Endothelial cell of umbilical vein (primary cell): ENCODE measurements around the gene ZNF354C. TPM values are rescaled to one million over a fixed set of nuclear protein-coding genes. Genes with fewer than 3 reads are reported as not detected.

Source experiments
- BruUV-seq: library from RNA; stranded (reverse); fragments of 400-500 nt; replicated peaks from 2 replicates; lab custom pipeline; 2021; lab: Mats Ljungman, UMichigan
- CTCF ChIA-PET: fragments of 300-600, 350-600 bp; sonication (Branson Sonifier 250); formaldehyde crosslinking; loops from one replicate; lab custom pipeline; 2021; ENCODE audit warnings: antibody characterized with exemption, inconsistent platforms; lab: Charles Lee
- POLR2A ChIA-PET: fragments of 300-600, 350-600 bp; sonication (Branson Sonifier 250); formaldehyde crosslinking; loops from one replicate; lab custom pipeline; 2021; ENCODE audit warnings: antibody characterized with exemption, inconsistent platforms; lab: Charles Lee
- DNase-seq: peaks from one replicate; pipeline ENCODE4 v3.0.0-alpha.2; 2011; ENCODE audit warnings: low read depth, low spot score
- FAIRE-seq: peaks from 2 replicates; lab custom pipeline; 2011; peaks lifted over from hg19 to GRCh38; lab: Jason Lieb, UNC
- H2AFZ ChIP-seq: 2 replicates; pipeline ENCODE4 v1.6.0; 2012; ENCODE audit warnings: low read depth, low read length, control low read depth, inconsistent platforms
- H3K27ac ChIP-seq: 2 replicates; pipeline ENCODE4 v1.5.1; 2011; ENCODE audit warnings: low read depth, mild to moderate bottlenecking, control low read depth, low read length, moderate library complexity; ENCODE audit not compliant: insufficient read depth
- H3K27me3 ChIP-seq, 2 experiments: 2 replicates each; pipeline versions ENCODE4 v1.6.0 to v1.6.1; 2011; ENCODE audit warnings: low read length in 2 of 2, mixed read lengths in 1 of 2; ENCODE audit not compliant: control insufficient read depth in 2 of 2, insufficient read depth in 2 of 2
- H3K36me3 ChIP-seq, 2 experiments: 2 replicates in 1 of 2; 3 replicates in 1 of 2; pipeline ENCODE4 v1.5.1; 2011; ENCODE audit warnings: low read length in 2 of 2, mild to moderate bottlenecking in 1 of 2, moderate library complexity in 1 of 2; ENCODE audit not compliant: control insufficient read depth in 2 of 2, insufficient read depth in 2 of 2; ENCODE audit errors: extremely low read depth in 1 of 2
- H3K4me1 ChIP-seq: 3 replicates; pipeline ENCODE4 v1.5.1; 2011; ENCODE audit warnings: mild to moderate bottlenecking, low read length; ENCODE audit not compliant: control insufficient read depth, insufficient read depth; ENCODE audit errors: extremely low read depth
- H3K4me2 ChIP-seq: 2 replicates; pipeline ENCODE4 v1.6.1; 2011; ENCODE audit warnings: low read length, control low read depth, mixed read lengths; ENCODE audit not compliant: insufficient read depth
- H3K4me3 ChIP-seq, 3 experiments: fragments of 200-600 bp in 1 of 3; sonication (generic), shearing (Covaris generic) in 1 of 3; replicated peaks in 1 of 3; 2 replicates each; pipeline ENCODE4 v1.5.1; 2011 to 2016; ENCODE audit warnings: control low read depth in 3 of 3, low read length in 3 of 3, mild to moderate bottlenecking in 2 of 3, inconsistent platforms in 1 of 3, low read depth in 1 of 3, moderate library complexity in 1 of 3; ENCODE audit not compliant: insufficient read depth in 1 of 3
- H3K79me2 ChIP-seq: 2 replicates; pipeline ENCODE4 v1.6.0; 2012; ENCODE audit warnings: low read length, inconsistent platforms; ENCODE audit not compliant: control insufficient read depth, insufficient read depth
- H3K9ac ChIP-seq: replicated peaks from 2 replicates; pipeline ENCODE3; 2011; ENCODE audit warnings: low read length, control low read depth; ENCODE audit not compliant: insufficient read depth; ENCODE audit errors: extremely low read depth
- H3K9me1 ChIP-seq: replicated peaks from 3 replicates; pipeline ENCODE4 v1.6.0; 2011; ENCODE audit warnings: mild to moderate bottlenecking, low read length; ENCODE audit not compliant: control insufficient read depth, insufficient read depth; ENCODE audit errors: extremely low read depth
- H3K9me3 ChIP-seq: replicated peaks from 2 replicates; pipeline ENCODE4 v1.5.1; 2012; ENCODE audit warnings: low read length, inconsistent platforms; ENCODE audit not compliant: control insufficient read depth, insufficient read depth
- H4K20me1 ChIP-seq: replicated peaks from 2 replicates; pipeline ENCODE3; 2011; ENCODE audit warnings: mild to moderate bottlenecking, low read length; ENCODE audit not compliant: control insufficient read depth, insufficient read depth; ENCODE audit errors: extremely low read depth
- CTCF ChIP-seq, 2 donors: IDR thresholded peaks; 1 replicate in 1 of 2; 2 replicates in 1 of 2; pipeline ENCODE4 v1.5.1; 2011; ENCODE audit warnings: low read length in 2 of 2, mild to moderate bottlenecking in 2 of 2, moderate library complexity in 2 of 2, control low read depth in 1 of 2, inconsistent platforms in 1 of 2, low read depth in 1 of 2; ENCODE audit not compliant: insufficient read depth in 1 of 2; ENCODE audit errors: extremely low read depth in 1 of 2
- EZH2 ChIP-seq: IDR thresholded peaks from 2 replicates; pipeline ENCODE4 v1.6.1; 2012; ENCODE audit warnings: borderline replicate concordance, low read depth, mild to moderate bottlenecking, moderate library complexity, low read length, inconsistent platforms; ENCODE audit not compliant: severe bottlenecking
- FOS ChIP-seq: IDR thresholded peaks from 2 replicates; pipeline ENCODE4 v1.6.1; 2011; ENCODE audit warnings: mild to moderate bottlenecking, low read length, moderate library complexity, borderline replicate concordance; ENCODE audit not compliant: insufficient read depth
- GATA2 ChIP-seq: IDR thresholded peaks from 2 replicates; pipeline ENCODE4 v1.7.0; 2011; ENCODE audit warnings: low read depth, mild to moderate bottlenecking, moderate library complexity, mixed read lengths, low read length; ENCODE audit not compliant: insufficient read length, insufficient read depth
- JUN ChIP-seq: IDR thresholded peaks from 2 replicates; pipeline ENCODE4 v1.6.1; 2011; ENCODE audit warnings: borderline replicate concordance, low read depth; ENCODE audit not compliant: insufficient read length, insufficient read depth
- MAX ChIP-seq: IDR thresholded peaks from 2 replicates; pipeline ENCODE4 v1.6.1; 2011; ENCODE audit not compliant: insufficient read depth, insufficient read length
- MYC ChIP-seq: IDR thresholded peaks from one replicate; pipeline ENCODE4 v1.6.1; 2011; ENCODE audit warnings: mild to moderate bottlenecking, low read depth, low read length
- POLR2A ChIP-seq: IDR thresholded peaks from 2 replicates; pipeline ENCODE4 v1.6.1; 2012; ENCODE audit warnings: low read depth, mild to moderate bottlenecking, control low read depth, low read length
- POLR2AphosphoS5 ChIP-seq: IDR thresholded peaks from 2 replicates; pipeline ENCODE4 v1.6.1; 2012; ENCODE audit warnings: low read depth, mild to moderate bottlenecking, control low read depth, low read length, moderate library complexity; ENCODE audit not compliant: insufficient read depth
- dilution Hi-C: fragments of 300-500 bp; cut with MboI; formaldehyde crosslinking; loops from one replicate; pipeline ENCODE4 v1.15.0; 2019; ENCODE audit warnings: low sequenced_read_pairs; ENCODE audit not compliant: extremely low pct_ligation_motif_present
- intact Hi-C: fragments of 100-400 bp; cut with micrococcal nuclease; formaldehyde crosslinking; loops from one replicate; pipeline ENCODE4 v1.10.0; 2022
- polyA plus RNA-seq, 4 experiments: library from polyadenylated mRNA; depleted of rRNA in 3 of 4; stranded (reverse) in 3 of 4; unstranded in 1 of 4; fragments of >200 nt; gene quantifications; 2 replicates each; pipeline versions ENCODE4 v1.2.1 to v1.2.3, GENCODE V29; 2011 to 2012; ENCODE audit warnings: missing spikeins in 1 of 4
- total RNA-seq: library from RNA; stranded (reverse); gene quantifications from 2 replicates; pipeline ENCODE4 v1.2.3, GENCODE V29; 2021

ZNF354C gene
- total and polyA plus RNA-seq, 2 donors (not counting 3 experiments of a cell fraction or from before 2014, with no cell fraction given), result 1.5 to 4.7 TPM

GRCh38 chr5:179114756-179115155 lies 54.6 kb downstream of the ZNF354C start:
- Histone ChIP-seq H3K4me3 (no peak overlapping the region), H3K4me2 (no peak overlapping the region), H3K79me2 (no peaks in the 10 kb centered on the region), H3K36me3 (no peaks in the 10 kb centered on the region), H3K9me1 (no peaks in the 10 kb centered on the region), H3K4me1 (no peaks in the 10 kb centered on the region), H3K9ac (no peak overlapping the region), H3K27me3 (no peaks in the 10 kb centered on the region), H2AFZ (no peak overlapping the region), H3K27ac (no peak overlapping the region), H3K9me3 (peaks cover 6% of the 10 kb centered on the region), H4K20me1 (no peaks in the 10 kb centered on the region)
- DNase-seq (no peak), FAIRE-seq (no peak)
- CTCF ChIA-PET, result no interaction called here
- intact Hi-C loops, result no loop called here
- no peak for TF ChIP-seq CTCF (IDR thresholded peaks at IDR 0.05; ENCODE audit: extremely low read depth in 1 of 2, insufficient read depth in 1 of 2, low read depth in 1 of 2, low read length in 2 of 2)
- TF ChIP-seq MYC, result no peak
- TF ChIP-seq FOS, result no peak
- no TSS peak for BruUV-seq
- dilution Hi-C loops, result no loop called here
- POLR2A ChIA-PET, result no interaction called here

- Histone ChIP-seq H3K4me1 (no peaks in the 10 kb centered on the region), H3K9me3 (peaks cover 6% of the 10 kb centered on the region), H3K36me3 (no peaks in the 10 kb centered on the region), H3K4me3 (no peak overlapping the region), H3K79me2 (no peaks in the 10 kb centered on the region), H4K20me1 (no peaks in the 10 kb centered on the region), H2AFZ (no peak overlapping the region), H3K9ac (no peak overlapping the region), H3K4me2 (no peak overlapping the region), H3K27me3 (no peaks in the 10 kb centered on the region), H3K27ac (no peak overlapping the region), H3K9me1 (no peaks in the 10 kb centered on the region)
- dilution Hi-C loops, result no loop called here
- TF ChIP-seq GATA2, result no peak
- TF ChIP-seq EZH2, result no peak
- TF ChIP-seq POLR2AphosphoS5, result no peak
- TF ChIP-seq MYC, result no peak
- no peak for TF ChIP-seq FOS
- no peak for TF ChIP-seq JUN
- TF ChIP-seq CTCF (IDR thresholded peaks at IDR 0.05; ENCODE audit: extremely low read depth in 1 of 2, insufficient read depth in 1 of 2, low read depth in 1 of 2, low read length in 2 of 2), result no peak
- TF ChIP-seq MAX, result no peak
- no peak for TF ChIP-seq POLR2A
- BruUV-seq, result no TSS peak
- DNase-seq (no peak), FAIRE-seq (no peak)
- intact Hi-C loops, result no loop called here
- ChIA-PET POLR2A (no interaction called here), CTCF (no interaction called here)
Measured at GRCh38 chr5:179115307-179115706, 55.1 kb downstream of the ZNF354C start.
